HepG2 (cell line): ENCODE results near the gene CCDC85C. TPM values are rescaled to one million over a fixed set of nuclear protein-coding genes. Genes with fewer than 3 reads are reported as not detected.

Experiments used
- ARHGAP35 ChIP-seq: sonication (generic); formaldehyde crosslinking; IDR thresholded peaks from 2 replicates; pipeline ENCODE4 v1.9.0; 2022; ENCODE audit warnings: mild to moderate bottlenecking, inconsistent platforms, moderate library complexity, missing genetic modification reagents, borderline replicate concordance
- CBX1 ChIP-seq: IDR thresholded peaks from one replicate; pipeline ENCODE4 v1.6.1; 2016; ENCODE audit warnings: antibody characterized with exemption, low read depth
- DPF2 ChIP-seq: sonication (generic); formaldehyde crosslinking; IDR thresholded peaks from 2 replicates; pipeline ENCODE4 v1.4.0; 2020; ENCODE audit warnings: mild to moderate bottlenecking, low read depth, missing genetic modification reagents, borderline replicate concordance
- FOXA3 ChIP-seq: IDR thresholded peaks from 2 replicates; pipeline ENCODE4 v1.6.1; 2016; ENCODE audit warnings: missing genetic modification reagents, missing compliant biosample characterization
- GATAD1 ChIP-seq: IDR thresholded peaks from 2 replicates; pipeline ENCODE4 v1.6.1; 2016; ENCODE audit warnings: missing genetic modification reagents, missing compliant biosample characterization
- HOXA5 ChIP-seq: sonication (generic); formaldehyde crosslinking; IDR thresholded peaks from 2 replicates; pipeline ENCODE4 v1.4.0; 2020; ENCODE audit warnings: missing genetic modification reagents
- PRPF4 ChIP-seq: fragments of 200-400 bp; formaldehyde crosslinking; IDR thresholded peaks from 2 replicates; pipeline ENCODE4 v1.6.1; 2016; ENCODE audit warnings: low read length, low read depth; ENCODE audit not compliant: poor library complexity, severe bottlenecking
- REXO4 ChIP-seq: sonication (generic); formaldehyde crosslinking; IDR thresholded peaks from 2 replicates; pipeline ENCODE4 v1.8.0; 2022; ENCODE audit warnings: missing genetic modification reagents, mild to moderate bottlenecking, borderline replicate concordance
- U2AF1 ChIP-seq: fragments of 200-400 bp; formaldehyde crosslinking; optimal IDR thresholded peaks from 2 replicates; pipeline ENCODE3; 2017; ENCODE audit warnings: mild to moderate bottlenecking, low read depth, low read length
- YY1 ChIP-seq: IDR thresholded peaks from 2 replicates; pipeline ENCODE4 v1.6.1; 2011; ENCODE audit warnings: low read length, low read depth, moderate library complexity, mild to moderate bottlenecking; ENCODE audit not compliant: insufficient read depth, insufficient replicate concordance
- ZNF235 ChIP-seq: sonication (generic); formaldehyde crosslinking; IDR thresholded peaks from 2 replicates; pipeline ENCODE4 v1.8.1; 2023; ENCODE audit warnings: mild to moderate bottlenecking, missing genetic modification reagents, borderline replicate concordance
- ZNF260 ChIP-seq: sonication (generic); formaldehyde crosslinking; IDR thresholded peaks from 2 replicates; pipeline ENCODE4 v1.4.0; 2020; ENCODE audit warnings: missing genetic modification reagents, low read depth, mild to moderate bottlenecking, borderline replicate concordance
- ZNF629 ChIP-seq: sonication (generic); formaldehyde crosslinking; conservative IDR thresholded peaks from 2 replicates; pipeline ENCODE4 v1.5.0; 2020; ENCODE audit warnings: missing genetic modification reagents
- ZNF7 ChIP-seq: IDR thresholded peaks from 2 replicates; pipeline ENCODE4 v1.6.1; 2016; ENCODE audit warnings: missing biosample characterization, missing genetic modification reagents
- ZNF773 ChIP-seq: sonication (generic); formaldehyde crosslinking; IDR thresholded peaks from 2 replicates; pipeline ENCODE4 v1.4.0; 2020; ENCODE audit warnings: missing genetic modification reagents, borderline replicate concordance
- polyA plus RNA-seq, 8 experiments: library from polyadenylated mRNA; depleted of rRNA in 3 of 8; stranded (reverse) in 7 of 8; unstranded in 1 of 8; fragments of >200 nt; fragmentation: Illumina TruSeq in 4 of 8; extraction: Trizol in 4 of 8; gene quantifications; 2 replicates each; pipeline versions ENCODE4 v1.2.1 to v1.2.3, GENCODE V29; 2011 to 2016; ENCODE audit warnings: low read depth in 4 of 8, missing spikeins in 1 of 8, mixed read lengths in 1 of 8; ENCODE audit not compliant: insufficient read depth in 1 of 8
- total RNA-seq, 5 experiments: library from RNA; depleted of rRNA; stranded (reverse); fragments of >200 nt; fragmentation: Illumina TruSeq; extraction: Trizol; gene quantifications; 2 replicates each; pipeline ENCODE4 v1.2.3, GENCODE V29; 2016; ENCODE audit warnings: low read depth in 1 of 5
- TF ChIP-seq, protein P1 (sequence below): sonication (generic); formaldehyde crosslinking; IDR thresholded peaks from 2 replicates; pipeline ENCODE4 v1.4.0; 2020; ENCODE audit warnings: mild to moderate bottlenecking, missing genetic modification reagents
- TF ChIP-seq, protein P2 (sequence below): sonication (generic); formaldehyde crosslinking; IDR thresholded peaks from 2 replicates; pipeline ENCODE4 v1.4.0; 2020; ENCODE audit warnings: missing genetic modification reagents, low read depth, mild to moderate bottlenecking, borderline replicate concordance
- TF ChIP-seq, protein P3 (sequence below): sonication (generic); formaldehyde crosslinking; IDR thresholded peaks from 2 replicates; pipeline ENCODE4 v1.4.0; 2020; ENCODE audit warnings: mild to moderate bottlenecking, missing genetic modification reagents

CCDC85C gene
- total and polyA plus RNA-seq, 2 of the 13 experiments (the other 11 are each of a cell fraction or from before 2014, with no cell fraction given), result 18.8 to 43.8 TPM

DNA sequence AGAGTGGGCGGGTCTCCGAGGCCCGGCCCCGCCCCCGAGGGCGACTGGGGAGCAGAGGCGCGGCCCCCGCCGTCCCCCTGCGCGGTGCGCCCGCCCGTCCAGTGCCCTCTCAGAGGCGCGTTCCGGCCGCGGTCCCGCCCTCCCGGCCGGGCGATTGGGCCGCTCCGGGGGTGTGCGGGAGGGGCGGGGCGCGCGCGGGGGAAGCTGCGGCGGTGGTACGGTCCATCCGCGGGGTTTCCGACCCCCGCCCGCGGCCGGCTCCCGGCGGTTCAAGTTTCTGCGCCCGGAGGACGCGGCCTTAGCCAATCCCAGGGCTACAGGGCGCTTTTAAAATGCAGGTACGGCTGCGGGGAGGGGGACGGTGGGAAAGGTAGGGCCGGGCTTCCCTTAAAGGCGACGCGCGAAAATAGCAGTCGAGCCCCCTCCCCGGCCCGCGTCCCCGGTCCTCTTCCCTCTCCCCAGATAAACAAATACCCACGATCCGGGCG is 315 bp upstream of the CCDC85C start (continued):
- TF ChIP-seq, protein P1, sequence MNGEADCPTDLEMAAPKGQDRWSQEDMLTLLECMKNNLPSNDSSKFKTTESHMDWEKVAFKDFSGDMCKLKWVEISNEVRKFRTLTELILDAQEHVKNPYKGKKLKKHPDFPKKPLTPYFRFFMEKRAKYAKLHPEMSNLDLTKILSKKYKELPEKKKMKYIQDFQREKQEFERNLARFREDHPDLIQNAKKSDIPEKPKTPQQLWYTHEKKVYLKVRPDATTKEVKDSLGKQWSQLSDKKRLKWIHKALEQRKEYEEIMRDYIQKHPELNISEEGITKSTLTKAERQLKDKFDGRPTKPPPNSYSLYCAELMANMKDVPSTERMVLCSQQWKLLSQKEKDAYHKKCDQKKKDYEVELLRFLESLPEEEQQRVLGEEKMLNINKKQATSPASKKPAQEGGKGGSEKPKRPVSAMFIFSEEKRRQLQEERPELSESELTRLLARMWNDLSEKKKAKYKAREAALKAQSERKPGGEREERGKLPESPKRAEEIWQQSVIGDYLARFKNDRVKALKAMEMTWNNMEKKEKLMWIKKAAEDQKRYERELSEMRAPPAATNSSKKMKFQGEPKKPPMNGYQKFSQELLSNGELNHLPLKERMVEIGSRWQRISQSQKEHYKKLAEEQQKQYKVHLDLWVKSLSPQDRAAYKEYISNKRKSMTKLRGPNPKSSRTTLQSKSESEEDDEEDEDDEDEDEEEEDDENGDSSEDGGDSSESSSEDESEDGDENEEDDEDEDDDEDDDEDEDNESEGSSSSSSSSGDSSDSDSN (CRISPR knock-in tag), result no peak
- TF ChIP-seq ZNF629 (CRISPR knock-in tag), result no peak
- no peak for TF ChIP-seq PRPF4
- no peak for TF ChIP-seq ZNF7
- no peak for TF ChIP-seq REXO4 (CRISPR knock-in tag)
- TF ChIP-seq HOXA5 (CRISPR knock-in tag), result no peak
- no peak for TF ChIP-seq U2AF1
- TF ChIP-seq ZNF235 (CRISPR knock-in tag), result no peak
- TF ChIP-seq, protein P2, sequence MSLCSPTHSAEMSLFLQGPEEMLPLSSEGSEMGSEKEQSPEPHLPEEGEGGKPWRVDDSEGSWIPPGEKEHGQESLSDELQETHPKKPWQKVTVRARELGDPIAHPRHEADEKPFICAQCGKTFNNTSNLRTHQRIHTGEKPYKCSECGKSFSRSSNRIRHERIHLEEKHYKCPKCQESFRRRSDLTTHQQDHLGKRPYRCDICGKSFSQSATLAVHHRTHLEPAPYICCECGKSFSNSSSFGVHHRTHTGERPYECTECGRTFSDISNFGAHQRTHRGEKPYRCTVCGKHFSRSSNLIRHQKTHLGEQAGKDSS, result no peak
- TF ChIP-seq FOXA3 (CRISPR knock-in tag), result 0 out of 2 replicates have a peak, but pooled peaks have one; percentile 20
- peak; percentile 56 for TF ChIP-seq YY1
- no peak for TF ChIP-seq GATAD1 (CRISPR knock-in tag)
- TF ChIP-seq, protein P3, sequence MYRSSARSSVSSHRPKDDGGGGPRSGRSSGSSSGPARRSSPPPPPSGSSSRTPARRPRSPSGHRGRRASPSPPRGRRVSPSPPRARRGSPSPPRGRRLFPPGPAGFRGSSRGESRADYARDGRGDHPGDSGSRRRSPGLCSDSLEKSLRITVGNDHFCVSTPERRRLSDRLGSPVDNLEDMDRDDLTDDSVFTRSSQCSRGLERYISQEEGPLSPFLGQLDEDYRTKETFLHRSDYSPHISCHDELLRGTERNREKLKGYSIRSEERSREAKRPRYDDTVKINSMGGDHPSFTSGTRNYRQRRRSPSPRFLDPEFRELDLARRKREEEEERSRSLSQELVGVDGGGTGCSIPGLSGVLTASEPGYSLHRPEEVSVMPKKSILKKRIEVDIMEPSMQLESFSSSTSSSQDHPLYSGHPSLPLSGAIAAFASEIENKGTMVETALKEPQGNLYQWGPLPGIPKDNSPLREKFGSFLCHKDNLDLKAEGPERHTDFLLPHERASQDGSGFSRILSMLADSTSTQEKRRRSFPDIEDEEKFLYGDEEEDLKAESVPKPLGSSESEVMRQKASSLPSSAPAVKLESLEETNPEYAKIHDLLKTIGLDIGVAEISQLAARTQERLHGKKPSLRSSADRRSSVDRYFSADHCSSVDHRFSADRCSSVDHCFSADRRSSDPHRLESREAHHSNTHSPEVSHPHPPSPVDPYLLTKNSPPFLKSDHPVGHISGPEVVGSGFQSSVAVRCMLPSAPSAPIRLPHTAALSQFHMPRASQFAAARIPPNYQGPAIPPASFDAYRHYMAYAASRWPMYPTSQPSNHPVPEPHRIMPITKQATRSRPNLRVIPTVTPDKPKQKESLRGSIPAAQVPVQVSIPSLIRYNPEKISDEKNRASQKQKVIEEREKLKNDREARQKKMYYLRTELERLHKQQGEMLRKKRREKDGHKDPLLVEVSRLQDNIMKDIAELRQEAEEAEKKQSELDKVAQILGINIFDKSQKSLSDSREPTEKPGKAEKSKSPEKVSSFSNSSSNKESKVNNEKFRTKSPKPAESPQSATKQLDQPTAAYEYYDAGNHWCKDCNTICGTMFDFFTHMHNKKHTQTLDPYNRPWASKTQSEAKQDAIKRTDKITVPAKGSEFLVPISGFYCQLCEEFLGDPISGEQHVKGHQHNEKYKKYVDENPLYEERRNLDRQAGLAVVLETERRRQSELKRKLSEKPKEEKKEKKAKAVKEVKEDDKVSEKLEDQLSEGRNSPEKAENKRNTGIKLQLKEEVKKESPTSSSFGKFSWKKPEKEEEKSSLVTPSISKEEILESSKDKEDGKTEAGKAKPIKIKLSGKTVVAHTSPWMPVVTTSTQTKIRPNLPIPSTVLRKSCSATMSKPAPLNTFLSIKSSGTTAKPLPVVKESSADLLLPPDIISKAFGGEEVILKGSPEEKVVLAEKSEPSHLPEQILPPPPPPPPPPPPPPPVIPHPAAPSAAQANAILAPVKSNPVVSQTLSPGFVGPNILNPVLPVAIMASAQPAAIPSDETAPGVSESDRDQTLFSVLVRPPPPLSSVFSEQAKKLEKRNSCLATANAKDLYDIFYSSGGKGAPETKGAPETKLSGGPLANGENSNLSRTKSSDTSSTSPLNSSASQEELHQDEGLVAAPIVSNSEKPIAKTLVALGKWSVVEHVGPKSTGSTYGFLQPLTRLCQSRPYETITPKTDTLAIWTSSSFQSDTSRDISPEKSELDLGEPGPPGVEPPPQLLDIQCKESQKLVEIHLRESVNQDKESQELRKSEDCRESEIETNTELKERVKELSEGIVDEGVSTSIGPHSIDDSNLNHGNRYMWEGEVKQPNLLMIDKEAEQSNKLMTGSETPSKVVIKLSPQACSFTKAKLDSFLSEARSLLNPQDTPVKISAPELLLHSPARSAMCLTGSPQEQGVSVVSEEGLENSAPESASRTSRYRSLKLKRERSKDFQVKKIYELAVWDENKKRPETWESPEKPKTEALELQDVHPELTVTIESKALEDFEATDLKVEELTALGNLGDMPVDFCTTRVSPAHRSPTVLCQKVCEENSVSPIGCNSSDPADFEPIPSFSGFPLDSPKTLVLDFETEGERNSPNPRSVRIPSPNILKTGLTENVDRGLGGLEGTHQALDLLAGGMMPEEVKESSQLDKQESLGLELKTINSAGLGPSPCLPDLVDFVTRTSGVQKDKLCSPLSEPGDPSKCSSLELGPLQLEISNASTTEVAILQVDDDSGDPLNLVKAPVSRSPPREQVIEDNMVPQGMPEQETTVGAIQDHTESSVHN, result no peak
- no peak for TF ChIP-seq ZNF773
- no peak for TF ChIP-seq CBX1
- no peak for TF ChIP-seq ZNF260
- no peak for TF ChIP-seq DPF2 (CRISPR knock-in tag)
- no peak for TF ChIP-seq ARHGAP35 (CRISPR knock-in tag)
